Measurements from ENCODE around the gene FAM25A. TPM values are rescaled to one million over a fixed set of nuclear protein-coding genes. Genes with fewer than 3 reads are reported as not detected.
"Not testable (repeated sequence)": the region's sequence is repeated elsewhere in the genome, so short reads cannot be mapped to it uniquely, and the experiment has no call there.

FAM25A gene
- total RNA-seq, 2 donors from 2014 or later: not detected

DNA sequence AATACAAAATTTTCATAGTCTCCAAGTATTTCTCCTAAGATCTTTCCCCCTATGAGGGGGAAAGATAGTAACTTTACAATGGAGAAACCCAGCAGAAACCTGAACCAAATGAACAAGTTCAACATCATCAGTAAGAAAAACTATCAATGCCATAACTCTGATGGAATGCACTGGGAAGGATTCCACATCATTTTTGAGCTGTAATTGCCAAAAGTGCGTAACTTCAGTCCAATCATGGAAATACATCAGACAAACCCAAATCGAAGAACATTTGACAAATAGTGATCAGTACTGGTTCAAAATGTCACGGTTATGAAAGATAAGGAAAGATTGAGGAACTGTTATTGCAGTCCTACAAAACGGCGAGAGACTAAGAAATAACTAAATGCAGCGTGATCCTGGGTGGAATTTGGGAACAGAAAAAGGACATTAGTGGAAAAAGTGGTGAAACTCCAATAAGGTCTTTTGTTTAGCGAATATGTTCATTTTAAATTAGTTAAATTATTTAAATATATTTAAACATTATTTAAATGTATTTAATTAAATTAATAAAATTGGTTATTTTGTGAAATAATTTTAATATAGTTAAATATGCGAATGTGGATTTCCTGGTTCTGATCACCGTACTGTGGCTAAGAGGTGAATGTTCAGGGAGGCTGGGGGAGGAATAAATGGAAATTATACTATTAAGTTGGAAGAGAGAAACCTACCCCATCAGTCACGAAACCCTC, 4.9 kb upstream of the FAM25A start:
- H3K4me1 Mint-ChIP-seq; H3K4me1 ChIP-seq (ENCODE audit: control insufficient read depth, insufficient read depth, low read length); H3K27me3 ChIP-seq (ENCODE audit: control insufficient read depth, insufficient read depth, low read length, poor library complexity, severe bottlenecking); DNase-seq; H3K36me3 ChIP-seq (ENCODE audit: control insufficient read depth, insufficient read depth, low read length); H3K9me3 ChIP-seq (ENCODE audit: control insufficient read depth, low read length); H3K9ac ChIP-seq (ENCODE audit: extremely low read depth, low read length, poor library complexity, severe bottlenecking); H3K27me3 Mint-ChIP-seq (ENCODE audit: insufficient read depth); H3K4me3 ChIP-seq (ENCODE audit: low read length); H3K27ac ChIP-seq (ENCODE audit: low read depth, low read length); H3K4me3 Mint-ChIP-seq; H3K36me3 Mint-ChIP-seq (ENCODE audit: low read depth); H3K9me3 Mint-ChIP-seq; H3K27ac Mint-ChIP-seq: not testable (repeated sequence)
- WGBS, 2 experiments (ENCODE audit: insufficient coverage in 1 of 2, insufficient read length in 1 of 2): 97 to 100% methylated on average over 3 to 5 of the region's 10 CpGs

DNA sequence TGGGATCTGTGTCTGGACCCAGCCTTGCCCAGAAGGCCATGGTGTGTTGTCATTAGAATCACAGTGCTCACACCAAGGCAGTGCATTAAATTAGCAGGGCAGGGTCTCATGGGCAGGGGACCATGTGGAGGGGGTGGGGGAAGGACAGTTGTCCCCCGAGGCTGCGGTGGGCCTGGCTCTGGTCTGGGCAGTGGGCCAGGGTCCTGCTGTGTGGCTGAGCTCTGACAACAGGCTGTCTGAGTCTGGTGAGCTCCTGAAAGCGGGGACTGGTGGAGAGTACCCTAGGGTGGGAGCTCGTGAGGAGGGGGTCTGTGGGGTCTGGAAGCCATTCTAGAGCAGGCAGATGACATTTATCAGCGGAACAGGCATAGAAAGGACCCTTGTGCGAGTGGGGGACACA, 2.0 kb upstream of the FAM25A start:
- not testable (repeated sequence) for H3K9ac ChIP-seq (ENCODE audit: extremely low read depth, low read length, poor library complexity, severe bottlenecking); H3K36me3 Mint-ChIP-seq (ENCODE audit: low read depth); H3K36me3 ChIP-seq (ENCODE audit: control insufficient read depth, insufficient read depth, low read length); H3K4me1 Mint-ChIP-seq; H3K4me3 Mint-ChIP-seq; DNase-seq; H3K27me3 ChIP-seq (ENCODE audit: control insufficient read depth, insufficient read depth, low read length, poor library complexity, severe bottlenecking); H3K9me3 Mint-ChIP-seq; H3K4me3 ChIP-seq (ENCODE audit: low read length); H3K27me3 Mint-ChIP-seq (ENCODE audit: insufficient read depth); H3K4me1 ChIP-seq (ENCODE audit: control insufficient read depth, insufficient read depth, low read length); H3K27ac Mint-ChIP-seq; H3K27ac ChIP-seq (ENCODE audit: low read depth, low read length); H3K9me3 ChIP-seq (ENCODE audit: control insufficient read depth, low read length)
- 94% methylated on average over 6 of the region's 6 CpGs; no CpG with 5 or more reads in 1 of the 2 experiments for WGBS, 2 experiments (ENCODE audit: insufficient coverage in 1 of 2, insufficient read length in 1 of 2)

DNA sequence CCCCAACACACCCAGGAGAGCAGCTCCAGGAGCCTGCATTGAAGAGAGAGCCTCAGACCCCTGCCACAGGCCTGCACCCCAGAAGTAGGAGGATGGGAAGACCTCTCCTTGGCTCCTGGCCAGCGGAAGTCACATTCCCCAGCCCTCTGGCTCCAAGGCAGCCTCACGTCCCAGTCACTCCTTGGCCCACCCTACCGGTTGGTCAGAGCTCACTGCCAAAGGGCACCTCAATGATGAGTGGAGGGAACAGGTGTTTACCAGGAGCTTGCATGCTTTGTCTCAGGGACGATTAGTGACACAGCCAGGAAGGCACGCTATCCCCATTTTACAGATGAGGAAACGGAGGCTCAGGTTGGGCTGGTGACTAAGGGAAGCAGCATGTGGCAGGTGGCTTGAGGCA, 1.0 kb upstream of the FAM25A start:
- 92 to 98% methylated on average over 2 to 6 of the region's 6 CpGs for WGBS, 2 experiments (ENCODE audit: insufficient coverage in 1 of 2, insufficient read length in 1 of 2)
- H3K9ac ChIP-seq (ENCODE audit: extremely low read depth, low read length, poor library complexity, severe bottlenecking); H3K36me3 ChIP-seq (ENCODE audit: control insufficient read depth, insufficient read depth, low read length); DNase-seq; H3K4me1 Mint-ChIP-seq; H3K4me3 ChIP-seq (ENCODE audit: low read length); H3K4me1 ChIP-seq (ENCODE audit: control insufficient read depth, insufficient read depth, low read length); H3K27ac ChIP-seq (ENCODE audit: low read depth, low read length); H3K27ac Mint-ChIP-seq; H3K9me3 ChIP-seq (ENCODE audit: control insufficient read depth, low read length); H3K4me3 Mint-ChIP-seq; H3K9me3 Mint-ChIP-seq; H3K27me3 Mint-ChIP-seq (ENCODE audit: insufficient read depth); H3K36me3 Mint-ChIP-seq (ENCODE audit: low read depth); H3K27me3 ChIP-seq (ENCODE audit: control insufficient read depth, insufficient read depth, low read length, poor library complexity, severe bottlenecking): not testable (repeated sequence)

DNA sequence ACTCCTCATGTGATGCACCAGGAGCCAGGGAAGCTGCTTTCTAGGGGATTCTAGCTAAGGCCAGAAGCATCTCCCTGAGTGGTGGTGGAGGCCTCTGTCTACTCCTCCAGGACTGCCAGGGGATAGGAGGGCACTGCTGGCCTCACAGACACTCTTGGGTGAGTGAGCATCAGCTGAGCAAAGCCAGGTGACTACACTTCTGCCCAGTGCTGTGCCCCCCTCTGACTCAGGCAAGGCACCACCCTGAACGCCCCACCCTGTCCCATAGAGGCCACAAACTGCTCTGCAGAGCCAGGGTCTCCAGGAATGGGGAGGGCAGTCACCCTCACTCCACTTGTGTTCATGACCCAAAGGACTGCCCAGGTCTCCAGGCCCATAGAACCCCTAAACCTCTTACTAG, 590 bp upstream of the FAM25A start:
- H3K4me3 Mint-ChIP-seq; H3K27me3 ChIP-seq (ENCODE audit: control insufficient read depth, insufficient read depth, low read length, poor library complexity, severe bottlenecking); H3K27ac Mint-ChIP-seq; H3K9me3 Mint-ChIP-seq; H3K4me1 ChIP-seq (ENCODE audit: control insufficient read depth, insufficient read depth, low read length); H3K4me3 ChIP-seq (ENCODE audit: low read length); H3K36me3 Mint-ChIP-seq (ENCODE audit: low read depth); H3K9me3 ChIP-seq (ENCODE audit: control insufficient read depth, low read length); H3K36me3 ChIP-seq (ENCODE audit: control insufficient read depth, insufficient read depth, low read length); H3K27me3 Mint-ChIP-seq (ENCODE audit: insufficient read depth); H3K9ac ChIP-seq (ENCODE audit: extremely low read depth, low read length, poor library complexity, severe bottlenecking); H3K27ac ChIP-seq (ENCODE audit: low read depth, low read length); DNase-seq; H3K4me1 Mint-ChIP-seq: not testable (repeated sequence)
- WGBS, 2 experiments (ENCODE audit: insufficient coverage in 1 of 2, insufficient read length in 1 of 2): 67% methylated on average over 1 of the region's 1 CpG; no CpG with 5 or more reads in 1 of the 2 experiments

GRCh38 chr10:87025285-87025958, 5.3 kb downstream of the FAM25A start:
- not testable (repeated sequence) for H3K4me1 ChIP-seq (ENCODE audit: control insufficient read depth, insufficient read depth, low read length); H3K9me3 ChIP-seq (ENCODE audit: control insufficient read depth, low read length); H3K4me3 Mint-ChIP-seq; H3K4me3 ChIP-seq (ENCODE audit: low read length); H3K27me3 Mint-ChIP-seq (ENCODE audit: insufficient read depth); H3K27ac ChIP-seq (ENCODE audit: low read depth, low read length); H3K36me3 Mint-ChIP-seq (ENCODE audit: low read depth); H3K27me3 ChIP-seq (ENCODE audit: control insufficient read depth, insufficient read depth, low read length, poor library complexity, severe bottlenecking); H3K9ac ChIP-seq (ENCODE audit: extremely low read depth, low read length, poor library complexity, severe bottlenecking); H3K36me3 ChIP-seq (ENCODE audit: control insufficient read depth, insufficient read depth, low read length); H3K9me3 Mint-ChIP-seq
- H3K27ac Mint-ChIP-seq: peak overlapping the region; percentile 4
- H3K4me1 Mint-ChIP-seq: peaks cover 11% of the 10 kb centered on the region
- peak; percentile 81 for DNase-seq
- WGBS, 2 experiments (ENCODE audit: insufficient coverage in 1 of 2, insufficient read length in 1 of 2): 10 to 43% methylated on average over 2 to 5 of the region's 5 CpGs

DNA sequence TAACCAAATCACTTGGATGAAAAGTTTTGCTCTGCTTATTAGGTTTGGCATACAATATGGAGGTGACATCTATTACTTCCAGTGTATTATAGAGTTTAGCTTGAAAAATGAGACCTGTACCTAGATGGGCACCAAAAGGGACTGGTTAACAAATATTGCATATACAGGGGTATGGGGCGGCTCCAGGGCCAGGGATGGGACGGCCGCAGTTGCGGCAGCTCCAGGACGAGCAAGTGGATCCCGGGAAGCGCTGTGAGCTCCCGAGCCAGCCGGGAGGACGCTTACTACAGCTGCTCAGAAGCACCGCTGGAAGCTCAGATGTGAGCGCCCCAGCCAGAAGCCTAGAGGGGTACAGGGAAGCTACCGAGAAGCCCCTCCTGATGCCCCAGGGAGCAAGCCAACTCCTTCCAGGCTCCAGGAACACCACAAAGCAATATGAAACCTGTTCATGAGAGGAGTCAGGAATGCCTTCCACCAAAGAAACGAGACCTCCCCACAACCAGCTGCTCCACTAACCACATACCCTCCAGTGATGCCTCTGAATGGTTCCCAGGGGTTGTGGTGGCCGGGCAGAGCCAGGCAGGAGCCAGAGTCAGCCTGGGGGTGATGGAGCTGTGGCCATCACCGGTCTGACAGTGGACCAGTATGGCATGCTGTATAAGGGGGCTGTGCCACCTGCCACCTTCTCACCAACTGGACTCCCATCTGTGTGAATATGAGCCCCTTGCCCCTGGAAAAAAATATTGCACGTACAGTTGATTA, 6.8 kb downstream of the FAM25A start:
- not testable (repeated sequence) for H3K27ac Mint-ChIP-seq; H3K9ac ChIP-seq (ENCODE audit: extremely low read depth, low read length, poor library complexity, severe bottlenecking); H3K27me3 ChIP-seq (ENCODE audit: control insufficient read depth, insufficient read depth, low read length, poor library complexity, severe bottlenecking); H3K27me3 Mint-ChIP-seq (ENCODE audit: insufficient read depth); H3K4me3 Mint-ChIP-seq; DNase-seq; H3K27ac ChIP-seq (ENCODE audit: low read depth, low read length); H3K4me3 ChIP-seq (ENCODE audit: low read length); H3K36me3 ChIP-seq (ENCODE audit: control insufficient read depth, insufficient read depth, low read length); H3K9me3 ChIP-seq (ENCODE audit: control insufficient read depth, low read length); H3K36me3 Mint-ChIP-seq (ENCODE audit: low read depth); H3K4me1 ChIP-seq (ENCODE audit: control insufficient read depth, insufficient read depth, low read length)
- Mint-ChIP-seq H3K4me1 (peaks cover 11% of the 10 kb centered on the region), H3K9me3 (peaks cover 16% of the 10 kb centered on the region)
- WGBS, 2 experiments (ENCODE audit: insufficient coverage in 1 of 2, insufficient read length in 1 of 2): 90 to 100% methylated on average over 2 to 16 of the region's 17 CpGs

All from endodermal cell (in vitro differentiated cells).